Esophagus squamous epithelium (tissue), 5 donors: Measurements from ENCODE around the gene RASSF5. TPM values are rescaled to one million over a fixed set of nuclear protein-coding genes. Genes with fewer than 3 reads are reported as not detected.
"Not testable (repeated sequence)": the region's sequence is repeated elsewhere in the genome, so short reads cannot be mapped to it uniquely, and the experiment has no call there.

ENCODE experiments used
- DNase-seq: peaks from one replicate; lab custom pipeline; 2025; lab: John Stamatoyannopoulos, UW
- H3K27ac ChIP-seq, 4 donors: fragments of 200-600 bp; sonication (generic); one replicate each; pipeline ENCODE4 v1.5.1; 2016 to 2019; ENCODE audit warnings: mild to moderate bottlenecking in 1 of 4
- H3K27me3 ChIP-seq, 4 donors: fragments of 200-600 bp; sonication (generic); 1 replicate in 3 of 4; 2 replicates in 1 of 4; pipeline versions ENCODE4 v1.5.1 to v1.6.0; 2017 to 2021; ENCODE audit warnings: antibody characterized with exemption in 1 of 4
- H3K36me3 ChIP-seq, 3 donors: fragments of 200-600 bp; sonication (generic); one replicate each; pipeline ENCODE4 v1.5.1; 2016 to 2019
- H3K4me1 ChIP-seq, 3 donors: fragments of 200-600 bp; sonication (generic); one replicate each; pipeline ENCODE4 v1.5.1; 2017 to 2019
- H3K4me3 ChIP-seq, 4 donors: fragments of 200-600 bp; sonication (generic); 1 replicate in 3 of 4; 2 replicates in 1 of 4; pipeline ENCODE4 v1.5.1; 2016 to 2019; ENCODE audit warnings: mild to moderate bottlenecking in 2 of 4, moderate library complexity in 1 of 4
- H3K9me3 ChIP-seq, 3 donors: fragments of 200-600 bp; sonication (generic); one replicate each; pipeline ENCODE4 v1.5.1; 2016 to 2019
- POLR2A ChIP-seq, 4 donors: fragments of 450-650 bp; IDR thresholded peaks; one replicate each; pipeline ENCODE4 v1.6.1; 2017; ENCODE audit warnings: antibody characterized with exemption in 4 of 4, mild to moderate bottlenecking in 4 of 4, moderate library complexity in 3 of 4
- WGBS, 2 donors: methylation state at CpG; one replicate each; pipeline ENCODE4 v1.1.5; 2018; 5-methylcytosine and 5-hydroxymethylcytosine counted together
- intact Hi-C: fragments of 100-400 bp; cut with DNase I; formaldehyde crosslinking; loops from one replicate; pipeline ENCODE4 v1.15.0; 2022
- total RNA-seq, 4 donors: library from RNA; depleted of rRNA; stranded (reverse); fragments of >200 nt; gene quantifications; one replicate each; pipeline ENCODE4 v1.1.0, GENCODE V29; 2016
- TF ChIP-seq, protein P1 (sequence below), 6 experiments: fragments of 450-650 bp in 4 of 6; fragments of 200-600 bp in 2 of 6; sonication (generic) in 2 of 6; IDR thresholded peaks; one replicate each; pipeline ENCODE4 v1.5.1; 2016 to 2019; ENCODE audit warnings: antibody characterized with exemption in 6 of 6, mild to moderate bottlenecking in 4 of 6, moderate library complexity in 4 of 6
- donor health status: DM: yes; HTN: yes; CAD: no.

Gene RASSF5
- total RNA-seq, 4 donors from 2014 or later: 29.2 to 85.3 (median 35.1) TPM

DNA sequence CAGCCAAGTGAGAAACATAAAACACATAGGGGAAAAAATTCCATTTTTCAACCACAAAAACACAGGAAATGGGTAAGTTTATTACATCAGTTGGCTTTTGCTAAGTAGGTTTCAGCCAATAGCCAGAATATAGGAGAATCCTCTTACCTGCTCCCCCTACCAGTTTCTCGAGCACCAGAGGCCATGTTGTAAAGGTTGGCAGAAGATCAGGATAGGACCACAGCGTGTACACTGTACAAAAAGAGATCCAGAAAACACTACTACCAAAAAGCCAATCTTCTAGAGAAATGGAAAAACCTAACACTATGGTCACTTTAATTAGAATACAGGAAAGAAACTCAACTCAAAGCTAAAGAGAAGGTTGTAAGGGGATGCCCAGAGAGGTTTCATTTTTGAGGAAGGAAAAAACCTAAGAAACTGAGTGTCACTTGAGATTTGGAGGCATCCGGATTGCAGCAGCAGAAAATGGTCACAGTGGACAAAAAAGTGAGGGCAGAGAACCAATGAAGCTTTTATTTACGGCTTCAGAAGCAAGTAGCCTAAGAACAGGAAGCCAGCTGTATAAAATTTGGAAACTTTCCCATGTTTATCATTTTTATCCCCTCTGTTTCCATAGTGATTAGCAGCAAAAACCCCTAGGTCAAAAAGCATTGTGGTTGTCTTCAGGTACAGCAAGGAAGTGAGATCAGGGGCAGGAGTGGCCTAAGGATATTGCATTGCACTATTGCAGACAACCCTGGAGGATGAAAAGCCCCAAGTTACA lies 102.1 kb downstream of the RASSF5 start:
- intact Hi-C loops: no loop called here
- Histone ChIP-seq H3K9me3 (no peaks in the 10 kb centered on the region), H3K4me3 (no peak overlapping the region), H3K36me3 (peaks cover 0 to 67% (median 4%) of the 10 kb centered on the region in 3 donors), H3K27ac (no peak overlapping the region), H3K4me1 (peaks cover 3 to 22% (median 7%) of the 10 kb centered on the region in 3 donors), H3K27me3 (no peaks in the 10 kb centered on the region)
- TF ChIP-seq, protein P1, sequence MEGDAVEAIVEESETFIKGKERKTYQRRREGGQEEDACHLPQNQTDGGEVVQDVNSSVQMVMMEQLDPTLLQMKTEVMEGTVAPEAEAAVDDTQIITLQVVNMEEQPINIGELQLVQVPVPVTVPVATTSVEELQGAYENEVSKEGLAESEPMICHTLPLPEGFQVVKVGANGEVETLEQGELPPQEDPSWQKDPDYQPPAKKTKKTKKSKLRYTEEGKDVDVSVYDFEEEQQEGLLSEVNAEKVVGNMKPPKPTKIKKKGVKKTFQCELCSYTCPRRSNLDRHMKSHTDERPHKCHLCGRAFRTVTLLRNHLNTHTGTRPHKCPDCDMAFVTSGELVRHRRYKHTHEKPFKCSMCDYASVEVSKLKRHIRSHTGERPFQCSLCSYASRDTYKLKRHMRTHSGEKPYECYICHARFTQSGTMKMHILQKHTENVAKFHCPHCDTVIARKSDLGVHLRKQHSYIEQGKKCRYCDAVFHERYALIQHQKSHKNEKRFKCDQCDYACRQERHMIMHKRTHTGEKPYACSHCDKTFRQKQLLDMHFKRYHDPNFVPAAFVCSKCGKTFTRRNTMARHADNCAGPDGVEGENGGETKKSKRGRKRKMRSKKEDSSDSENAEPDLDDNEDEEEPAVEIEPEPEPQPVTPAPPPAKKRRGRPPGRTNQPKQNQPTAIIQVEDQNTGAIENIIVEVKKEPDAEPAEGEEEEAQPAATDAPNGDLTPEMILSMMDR (IDR thresholded peaks at IDR 0.05): no peak
- no peak for TF ChIP-seq POLR2A (IDR thresholded peaks at IDR 0.05)
- 42 to 43% methylated on average over 4 of the region's 4 CpGs for WGBS, 2 donors
- no peak for DNase-seq

DNA sequence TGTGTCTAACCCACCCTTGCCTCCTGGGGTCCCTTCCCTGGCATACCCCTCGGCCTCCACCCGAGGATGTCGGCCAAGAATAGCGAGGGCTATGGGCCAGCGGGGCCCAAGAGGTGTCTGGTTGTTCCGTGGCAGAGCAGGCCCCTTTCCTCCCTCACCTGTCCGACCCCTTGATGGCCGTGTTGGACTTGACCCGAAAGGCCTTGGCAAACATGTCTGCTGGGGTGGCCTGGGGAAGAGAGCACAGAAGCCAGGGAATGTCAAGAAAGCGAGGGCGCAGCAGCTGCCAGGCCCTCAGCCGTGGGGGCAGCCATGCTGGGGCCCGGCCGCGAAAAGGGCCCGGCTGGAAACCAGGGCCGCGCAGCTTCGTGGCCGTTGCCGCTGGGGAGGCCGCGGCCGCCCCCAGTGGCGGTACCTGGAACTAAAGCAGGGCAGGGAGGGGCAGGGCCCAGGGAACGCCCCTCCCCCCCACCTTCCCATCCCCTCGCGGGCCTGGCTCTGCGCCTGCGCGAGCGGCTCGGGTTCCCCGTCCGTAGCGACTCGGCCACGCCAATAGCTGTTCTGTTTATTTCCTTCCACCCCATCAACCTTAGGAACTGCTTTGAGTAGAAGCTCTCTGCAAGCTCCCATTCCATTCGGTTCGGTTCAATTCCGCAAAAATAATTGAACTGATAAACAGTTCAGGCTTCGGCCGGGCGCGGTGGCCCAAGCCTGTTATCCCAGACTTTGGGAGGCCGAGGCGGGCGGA lies 105.0 kb downstream of the RASSF5 start, which contains the start of gene EIF2D:
TSS of gene EIF2D (minus strand) at position 337 of the 748 bp plus-strand sequence. CDS start at position 214, 123 bp downstream.
- peak within 1 kb of the TSS; percentile 83 to 92 (median 89) for H3K27ac ChIP-seq
- H3K4me1 ChIP-seq: peaks cover 3 to 22% (median 7%) of the 10 kb centered on the region in 3 donors
- DNase-seq: peak; percentile 38
- intact Hi-C loops: no loop called here
- TF ChIP-seq, protein P1 (IDR thresholded peaks at IDR 0.05): peak; percentile 97 to 100 (median 98)
- TF ChIP-seq POLR2A (IDR thresholded peaks at IDR 0.05): peak in 3 of 4 donors; percentile 49 to 72 (median 71)
- H3K4me3 ChIP-seq: peak within 1 kb of the TSS; percentile 52 to 77 (median 70)
- peaks cover 0 to 38% (median 0%) of the 10 kb centered on the region in 3 donors for H3K36me3 ChIP-seq
- H3K9me3 ChIP-seq: no peaks in the 10 kb centered on the region
- WGBS, 2 donors: 2 to 9% methylated on average over 4 to 26 of the region's 48 CpGs
- H3K27me3 ChIP-seq: no peaks in the 10 kb centered on the region

- H3K4me3 ChIP-seq, H3K27ac ChIP-seq, H3K4me1 ChIP-seq, H3K9me3 ChIP-seq, intact Hi-C loops, H3K27me3 ChIP-seq, H3K36me3 ChIP-seq, DNase-seq: not testable (repeated sequence)
- WGBS, 2 donors: 92 to 96% methylated on average over 2 of the region's 2 CpGs
Observed at GRCh38 chr1:206626396-206626795, 119.1 kb downstream of the RASSF5 start.

DNA sequence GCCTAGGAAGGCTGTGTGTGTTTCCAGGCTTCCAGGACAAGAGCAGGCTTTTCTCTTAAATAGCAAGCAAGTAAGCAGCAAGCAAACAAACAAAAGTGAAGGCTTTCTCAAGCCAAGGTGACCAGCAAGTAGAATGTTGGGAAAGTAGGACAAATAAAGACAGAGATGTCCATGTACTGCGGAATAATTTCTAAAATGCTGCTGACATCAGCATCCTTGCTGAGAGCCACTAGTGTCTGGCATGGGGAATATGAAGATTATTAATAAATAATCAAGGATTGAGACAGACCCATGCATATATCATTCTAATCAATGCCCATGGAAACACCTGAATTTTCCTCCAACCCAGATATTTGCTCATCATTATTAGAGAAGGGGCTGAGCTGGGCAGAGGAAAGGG lies 121.6 kb downstream of the RASSF5 start:
- intact Hi-C loops: no loop called here
- Histone ChIP-seq H3K36me3 (no peaks in the 10 kb centered on the region), H3K4me3 (no peak overlapping the region), H3K9me3 (no peaks in the 10 kb centered on the region), H3K27ac (no peak overlapping the region), H3K4me1 (peaks cover 0 to 14% (median 2%) of the 10 kb centered on the region in 3 donors), H3K27me3 (no peaks in the 10 kb centered on the region)
- TF ChIP-seq POLR2A (IDR thresholded peaks at IDR 0.05): no peak
- TF ChIP-seq, protein P1 (IDR thresholded peaks at IDR 0.05): no peak
- no peak for DNase-seq
- 0 to 78% methylated on average over 1 of the region's 1 CpG for WGBS, 2 donors

DNA sequence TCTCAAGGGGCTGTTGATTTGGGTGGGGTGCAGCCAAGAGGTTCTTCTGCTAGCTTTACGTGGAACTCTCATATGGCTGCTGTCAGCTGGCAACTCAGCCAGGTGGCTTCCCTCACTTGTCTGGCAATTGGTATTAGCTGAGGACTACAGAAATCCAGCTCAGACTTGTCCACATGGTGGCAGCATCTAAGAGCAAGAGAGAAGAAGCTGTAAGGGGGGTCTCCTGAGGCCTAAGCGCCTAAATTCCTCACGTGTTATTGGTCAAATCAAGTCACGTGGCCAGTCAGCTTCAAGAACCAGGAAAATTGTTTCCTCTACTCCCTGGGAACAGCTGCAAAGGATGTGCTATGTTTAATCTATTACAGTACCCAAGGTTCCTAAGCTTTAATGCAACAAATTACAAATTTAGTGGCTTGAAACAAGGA lies 123.8 kb downstream of the RASSF5 start:
- no peak overlapping the region for H3K4me3 ChIP-seq
- peak overlapping the region in 1 of 4 donors; percentile 13 for H3K27ac ChIP-seq
- 15 to 34% methylated on average over 4 of the region's 4 CpGs for WGBS, 2 donors
- H3K4me1 ChIP-seq: peaks cover 4 to 36% (median 13%) of the 10 kb centered on the region in 3 donors
- no peaks in the 10 kb centered on the region for H3K9me3 ChIP-seq
- DNase-seq: peak; percentile 11
- H3K36me3 ChIP-seq: no peaks in the 10 kb centered on the region
- TF ChIP-seq POLR2A (IDR thresholded peaks at IDR 0.05): no peak
- TF ChIP-seq, protein P1 (IDR thresholded peaks at IDR 0.05): peak in 4 of 6 experiments; percentile 5 to 48 (median 36)
- intact Hi-C loops: loop anchor here (5.0 kb wide), 1 partner anchor 36 kb away; no protein-coding TSS in a partner anchor
- no peaks in the 10 kb centered on the region for H3K27me3 ChIP-seq
